WTC11 (cell line): ENCODE data around the gene LPCAT3. TPM values are rescaled to one million over a fixed set of nuclear protein-coding genes. Genes with fewer than 3 reads are reported as not detected.

Experiments used
- ATAC-seq: fragments of 200-7000 bp; cut with Tn5 transposase; 2 replicates; pipeline ENCODE4 v1.10.0; 2021; ENCODE audit warnings: mild to moderate bottlenecking, moderate library complexity
- CTCF ChIA-PET: fragments of 300-600 bp; sonication (Branson Sonifier 250); formaldehyde crosslinking; loops from one replicate; lab custom pipeline; 2021; ENCODE audit warnings: antibody characterized with exemption; lab: Charles Lee
- POLR2A ChIA-PET: fragments of 350-600 bp; sonication (Branson Sonifier 250); formaldehyde crosslinking; loops from one replicate; lab custom pipeline; 2021; ENCODE audit warnings: antibody characterized with exemption; lab: Charles Lee
- DNase-seq: peaks from one replicate; pipeline ENCODE4 v3.0.0; 2021; ENCODE audit warnings: low spot score
- H3K27ac Mint-ChIP-seq: 2 replicates; pipeline ENCODE4 v1.8.0; 2021; ENCODE audit warnings: mixed read lengths
- H3K27me3 Mint-ChIP-seq: 2 replicates; pipeline ENCODE4 v1.8.0; 2021; ENCODE audit warnings: low read depth, mild to moderate bottlenecking, moderate library complexity, mixed read lengths
- H3K36me3 Mint-ChIP-seq: 2 replicates; pipeline ENCODE4 v1.8.0; 2021; ENCODE audit warnings: mixed read lengths
- H3K4me1 Mint-ChIP-seq: 2 replicates; pipeline ENCODE4 v1.8.0; 2022; ENCODE audit warnings: mixed read lengths
- H3K4me3 Mint-ChIP-seq: 2 replicates; pipeline ENCODE4 v1.8.0; 2021; ENCODE audit warnings: mild to moderate bottlenecking, moderate library complexity, mixed read lengths
- H3K9me3 Mint-ChIP-seq: 2 replicates; pipeline ENCODE4 v1.8.0; 2021; ENCODE audit warnings: mixed read lengths
- CREB1 ChIP-seq: sonication (generic); formaldehyde crosslinking; IDR thresholded peaks from 2 replicates; pipeline ENCODE4 v1.8.0; 2023; ENCODE audit warnings: mild to moderate bottlenecking, missing genetic modification reagents
- FOXP1 ChIP-seq: sonication (generic); formaldehyde crosslinking; IDR thresholded peaks from 2 replicates; pipeline ENCODE4 v1.8.0; 2022; ENCODE audit warnings: missing genetic modification reagents, mild to moderate bottlenecking, moderate library complexity, borderline replicate concordance
- GRHL2 ChIP-seq: fragments of 250-450 bp; sonication (Bioruptor Pico); IDR thresholded peaks from 2 replicates; pipeline ENCODE4 v1.8.0; 2022; ENCODE audit warnings: mild to moderate bottlenecking, moderate library complexity; ENCODE audit not compliant: insufficient replicate concordance, severe bottlenecking
- IRF2 ChIP-seq: sonication (generic); formaldehyde crosslinking; IDR thresholded peaks from 2 replicates; pipeline ENCODE4 v1.8.0; 2022; ENCODE audit warnings: low read depth, missing genetic modification reagents, borderline replicate concordance
- NR2C2 ChIP-seq: sonication (generic); formaldehyde crosslinking; IDR thresholded peaks from 2 replicates; pipeline ENCODE4 v1.8.0; 2022; ENCODE audit warnings: mild to moderate bottlenecking, missing genetic modification reagents
- NR3C1 ChIP-seq: sonication (generic); formaldehyde crosslinking; conservative IDR thresholded peaks from 2 replicates; pipeline ENCODE4 v1.8.1; 2023; ENCODE audit warnings: low read depth, mild to moderate bottlenecking, missing genetic modification reagents
- SMAD3 ChIP-seq: sonication (generic); formaldehyde crosslinking; IDR thresholded peaks from 2 replicates; pipeline ENCODE4 v1.8.0; 2022; ENCODE audit warnings: missing genetic modification reagents, mild to moderate bottlenecking, borderline replicate concordance
- SMAD4 ChIP-seq: sonication (generic); formaldehyde crosslinking; IDR thresholded peaks from 2 replicates; pipeline ENCODE4 v1.8.0; 2022; ENCODE audit warnings: mild to moderate bottlenecking, missing genetic modification reagents
- SP1 ChIP-seq: sonication (generic); formaldehyde crosslinking; conservative IDR thresholded peaks from 2 replicates; pipeline ENCODE4 v1.8.1; 2022; ENCODE audit warnings: missing genetic modification reagents
- TCF7 ChIP-seq: sonication (generic); formaldehyde crosslinking; IDR thresholded peaks from 2 replicates; pipeline ENCODE4 v1.8.0; 2022; ENCODE audit warnings: mild to moderate bottlenecking, low read depth, missing genetic modification reagents, moderate library complexity
- ZNF138 ChIP-seq: sonication (generic); formaldehyde crosslinking; conservative IDR thresholded peaks from 2 replicates; pipeline ENCODE4 v1.8.1; 2022; ENCODE audit warnings: mild to moderate bottlenecking, moderate library complexity, missing genetic modification reagents
- ZNF232 ChIP-seq: sonication (generic); formaldehyde crosslinking; IDR thresholded peaks from 2 replicates; pipeline ENCODE4 v1.8.0; 2022; ENCODE audit warnings: mild to moderate bottlenecking, missing genetic modification reagents
- ZNF416 ChIP-seq: fragments of 250-450 bp; sonication (Bioruptor Pico); IDR thresholded peaks from 2 replicates; pipeline ENCODE4 v1.9.0; 2021; ENCODE audit warnings: mild to moderate bottlenecking, inconsistent platforms
- total RNA-seq: library from RNA; stranded (reverse); gene quantifications from 3 replicates; pipeline ENCODE4 v1.2.3, GENCODE V29; 2021
- TF ChIP-seq, protein P1 (sequence below): sonication (generic); formaldehyde crosslinking; IDR thresholded peaks from 2 replicates; pipeline ENCODE4 v1.8.0; 2023; ENCODE audit warnings: missing genetic modification reagents, mild to moderate bottlenecking, borderline replicate concordance
- TF ChIP-seq, protein P2 (sequence below): sonication (generic); formaldehyde crosslinking; IDR thresholded peaks from 2 replicates; pipeline ENCODE4 v1.8.1; 2023; ENCODE audit warnings: mild to moderate bottlenecking, missing genetic modification reagents, moderate library complexity
- TF ChIP-seq, protein P3 (sequence below): sonication (generic); formaldehyde crosslinking; IDR thresholded peaks from 2 replicates; pipeline ENCODE4 v1.8.1; 2022; ENCODE audit warnings: mild to moderate bottlenecking, moderate library complexity, missing genetic modification reagents
- TF ChIP-seq, protein P4 (sequence below): sonication (generic); formaldehyde crosslinking; IDR thresholded peaks from 2 replicates; pipeline ENCODE4 v1.8.0; 2022; ENCODE audit warnings: mild to moderate bottlenecking, missing genetic modification reagents
- TF ChIP-seq, protein P5 (sequence below): sonication (generic); formaldehyde crosslinking; conservative IDR thresholded peaks from 2 replicates; pipeline ENCODE4 v1.8.1; 2022; ENCODE audit warnings: mild to moderate bottlenecking, missing genetic modification reagents
- TF ChIP-seq, protein P6 (sequence below): sonication (generic); formaldehyde crosslinking; IDR thresholded peaks from 2 replicates; pipeline ENCODE4 v1.8.0; 2023; ENCODE audit warnings: mild to moderate bottlenecking, missing genetic modification reagents
- TF ChIP-seq, protein P7 (sequence below): sonication (generic); formaldehyde crosslinking; conservative IDR thresholded peaks from 2 replicates; pipeline ENCODE4 v1.8.1; 2023; ENCODE audit warnings: mild to moderate bottlenecking, low read depth, missing genetic modification reagents, moderate library complexity

LPCAT3 gene
- total RNA-seq, 1 experiment from 2014 or later, result 40.0 TPM

DNA sequence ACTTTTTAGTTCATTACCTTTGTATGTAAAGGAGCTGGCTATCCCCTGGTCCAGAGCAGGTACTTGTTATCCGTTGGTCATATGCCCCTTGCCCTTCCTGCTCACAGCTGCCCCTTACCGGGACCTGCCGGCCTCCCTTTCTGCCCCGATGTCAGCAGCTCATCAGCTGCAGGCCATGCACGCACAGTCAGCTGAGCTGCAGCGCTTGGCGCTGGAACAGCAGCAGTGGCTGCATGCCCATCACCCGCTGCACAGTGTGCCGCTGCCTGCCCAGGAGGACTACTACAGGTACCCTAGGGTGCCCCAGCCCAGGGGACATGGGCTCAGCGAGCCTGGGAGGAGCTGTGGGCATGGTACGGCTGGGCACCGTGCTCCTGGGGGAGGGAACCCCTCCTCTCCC, 77.0 kb downstream of the LPCAT3 start (continued):
- TF ChIP-seq, protein P1, sequence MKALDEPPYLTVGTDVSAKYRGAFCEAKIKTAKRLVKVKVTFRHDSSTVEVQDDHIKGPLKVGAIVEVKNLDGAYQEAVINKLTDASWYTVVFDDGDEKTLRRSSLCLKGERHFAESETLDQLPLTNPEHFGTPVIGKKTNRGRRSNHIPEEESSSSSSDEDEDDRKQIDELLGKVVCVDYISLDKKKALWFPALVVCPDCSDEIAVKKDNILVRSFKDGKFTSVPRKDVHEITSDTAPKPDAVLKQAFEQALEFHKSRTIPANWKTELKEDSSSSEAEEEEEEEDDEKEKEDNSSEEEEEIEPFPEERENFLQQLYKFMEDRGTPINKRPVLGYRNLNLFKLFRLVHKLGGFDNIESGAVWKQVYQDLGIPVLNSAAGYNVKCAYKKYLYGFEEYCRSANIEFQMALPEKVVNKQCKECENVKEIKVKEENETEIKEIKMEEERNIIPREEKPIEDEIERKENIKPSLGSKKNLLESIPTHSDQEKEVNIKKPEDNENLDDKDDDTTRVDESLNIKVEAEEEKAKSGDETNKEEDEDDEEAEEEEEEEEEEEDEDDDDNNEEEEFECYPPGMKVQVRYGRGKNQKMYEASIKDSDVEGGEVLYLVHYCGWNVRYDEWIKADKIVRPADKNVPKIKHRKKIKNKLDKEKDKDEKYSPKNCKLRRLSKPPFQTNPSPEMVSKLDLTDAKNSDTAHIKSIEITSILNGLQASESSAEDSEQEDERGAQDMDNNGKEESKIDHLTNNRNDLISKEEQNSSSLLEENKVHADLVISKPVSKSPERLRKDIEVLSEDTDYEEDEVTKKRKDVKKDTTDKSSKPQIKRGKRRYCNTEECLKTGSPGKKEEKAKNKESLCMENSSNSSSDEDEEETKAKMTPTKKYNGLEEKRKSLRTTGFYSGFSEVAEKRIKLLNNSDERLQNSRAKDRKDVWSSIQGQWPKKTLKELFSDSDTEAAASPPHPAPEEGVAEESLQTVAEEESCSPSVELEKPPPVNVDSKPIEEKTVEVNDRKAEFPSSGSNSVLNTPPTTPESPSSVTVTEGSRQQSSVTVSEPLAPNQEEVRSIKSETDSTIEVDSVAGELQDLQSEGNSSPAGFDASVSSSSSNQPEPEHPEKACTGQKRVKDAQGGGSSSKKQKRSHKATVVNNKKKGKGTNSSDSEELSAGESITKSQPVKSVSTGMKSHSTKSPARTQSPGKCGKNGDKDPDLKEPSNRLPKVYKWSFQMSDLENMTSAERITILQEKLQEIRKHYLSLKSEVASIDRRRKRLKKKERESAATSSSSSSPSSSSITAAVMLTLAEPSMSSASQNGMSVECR, result no peak
- TF ChIP-seq, protein P2, sequence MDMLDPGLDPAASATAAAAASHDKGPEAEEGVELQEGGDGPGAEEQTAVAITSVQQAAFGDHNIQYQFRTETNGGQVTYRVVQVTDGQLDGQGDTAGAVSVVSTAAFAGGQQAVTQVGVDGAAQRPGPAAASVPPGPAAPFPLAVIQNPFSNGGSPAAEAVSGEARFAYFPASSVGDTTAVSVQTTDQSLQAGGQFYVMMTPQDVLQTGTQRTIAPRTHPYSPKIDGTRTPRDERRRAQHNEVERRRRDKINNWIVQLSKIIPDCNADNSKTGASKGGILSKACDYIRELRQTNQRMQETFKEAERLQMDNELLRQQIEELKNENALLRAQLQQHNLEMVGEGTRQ (CRISPR knock-in tag), result no peak
- TF ChIP-seq ZNF416 (CRISPR knock-in tag) (0 out of 2 replicates have a peak, but pooled peaks have one; percentile 47), SP1 (no peak), ZNF232 (CRISPR knock-in tag) (no peak), ZNF138 (no peak), SMAD3 (CRISPR knock-in tag) (no peak)
- TF ChIP-seq, all 79 proteins: peak for 5

DNA sequence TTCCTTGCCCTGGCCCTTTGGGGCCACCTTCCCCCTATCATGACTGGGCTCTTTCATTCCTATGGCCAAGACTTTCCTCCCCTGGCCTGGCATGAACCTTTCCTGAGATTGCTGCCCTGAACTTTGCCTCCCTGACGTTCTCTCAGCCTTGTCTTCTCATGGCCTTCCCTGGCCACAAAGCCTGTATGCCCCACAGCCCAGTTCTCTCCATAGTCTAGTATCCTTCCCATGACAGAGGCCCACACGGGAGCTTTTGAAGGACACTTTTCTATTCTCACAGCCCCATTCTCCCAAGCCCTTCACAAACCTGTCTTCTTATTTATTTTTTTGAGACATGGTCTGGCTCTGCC, 79.1 kb downstream of the LPCAT3 start:
- Mint-ChIP-seq H3K27ac (peak overlapping the region; percentile 97), H3K4me1 (peaks cover 34% of the 10 kb centered on the region), H3K27me3 (no peaks in the 10 kb centered on the region), H3K36me3 (peaks cover 30% of the 10 kb centered on the region), H3K4me3 (peak overlapping the region; percentile 69), H3K9me3 (no peaks in the 10 kb centered on the region)
- ChIA-PET CTCF (interaction anchor here (1.1 to 6.9 kb wide), 5 partner anchors 13 to 79 kb away, joined by 3 to 93 read pairs (median 31); partner anchors contain the start of genes ATN1, LPCAT3 and SPSB2), POLR2A (interaction anchor here (0.7 to 4.3 kb wide), 4 partner anchors 13 to 77 kb away, joined by 3 to 44 read pairs (median 4); partner anchors contain the start of gene SPSB2)
- DNase-seq (no peak), ATAC-seq (no peak)
- TF ChIP-seq CREB1 (CRISPR knock-in tag), result no peak
- no peak for TF ChIP-seq GRHL2 (CRISPR knock-in tag)
- TF ChIP-seq SMAD4, result no peak
- TF ChIP-seq NR2C2 (CRISPR knock-in tag), result no peak
- no peak for TF ChIP-seq IRF2
- TF ChIP-seq, protein P3, sequence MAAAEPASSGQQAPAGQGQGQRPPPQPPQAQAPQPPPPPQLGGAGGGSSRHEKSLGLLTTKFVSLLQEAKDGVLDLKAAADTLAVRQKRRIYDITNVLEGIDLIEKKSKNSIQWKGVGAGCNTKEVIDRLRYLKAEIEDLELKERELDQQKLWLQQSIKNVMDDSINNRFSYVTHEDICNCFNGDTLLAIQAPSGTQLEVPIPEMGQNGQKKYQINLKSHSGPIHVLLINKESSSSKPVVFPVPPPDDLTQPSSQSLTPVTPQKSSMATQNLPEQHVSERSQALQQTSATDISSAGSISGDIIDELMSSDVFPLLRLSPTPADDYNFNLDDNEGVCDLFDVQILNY (CRISPR knock-in tag), result no peak
- TF ChIP-seq, protein P4, sequence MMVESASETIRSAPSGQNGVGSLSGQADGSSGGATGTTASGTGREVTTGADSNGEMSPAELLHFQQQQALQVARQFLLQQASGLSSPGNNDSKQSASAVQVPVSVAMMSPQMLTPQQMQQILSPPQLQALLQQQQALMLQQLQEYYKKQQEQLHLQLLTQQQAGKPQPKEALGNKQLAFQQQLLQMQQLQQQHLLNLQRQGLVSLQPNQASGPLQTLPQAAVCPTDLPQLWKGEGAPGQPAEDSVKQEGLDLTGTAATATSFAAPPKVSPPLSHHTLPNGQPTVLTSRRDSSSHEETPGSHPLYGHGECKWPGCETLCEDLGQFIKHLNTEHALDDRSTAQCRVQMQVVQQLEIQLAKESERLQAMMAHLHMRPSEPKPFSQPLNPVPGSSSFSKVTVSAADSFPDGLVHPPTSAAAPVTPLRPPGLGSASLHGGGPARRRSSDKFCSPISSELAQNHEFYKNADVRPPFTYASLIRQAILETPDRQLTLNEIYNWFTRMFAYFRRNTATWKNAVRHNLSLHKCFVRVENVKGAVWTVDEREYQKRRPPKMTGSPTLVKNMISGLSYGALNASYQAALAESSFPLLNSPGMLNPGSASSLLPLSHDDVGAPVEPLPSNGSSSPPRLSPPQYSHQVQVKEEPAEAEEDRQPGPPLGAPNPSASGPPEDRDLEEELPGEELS (CRISPR knock-in tag), result no peak
- no peak for TF ChIP-seq SMAD3 (CRISPR knock-in tag)
- TF ChIP-seq, protein P5, sequence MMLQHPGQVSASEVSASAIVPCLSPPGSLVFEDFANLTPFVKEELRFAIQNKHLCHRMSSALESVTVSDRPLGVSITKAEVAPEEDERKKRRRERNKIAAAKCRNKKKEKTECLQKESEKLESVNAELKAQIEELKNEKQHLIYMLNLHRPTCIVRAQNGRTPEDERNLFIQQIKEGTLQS, result no peak
- TF ChIP-seq NR3C1 (CRISPR knock-in tag), result no peak
- TF ChIP-seq, protein P6, sequence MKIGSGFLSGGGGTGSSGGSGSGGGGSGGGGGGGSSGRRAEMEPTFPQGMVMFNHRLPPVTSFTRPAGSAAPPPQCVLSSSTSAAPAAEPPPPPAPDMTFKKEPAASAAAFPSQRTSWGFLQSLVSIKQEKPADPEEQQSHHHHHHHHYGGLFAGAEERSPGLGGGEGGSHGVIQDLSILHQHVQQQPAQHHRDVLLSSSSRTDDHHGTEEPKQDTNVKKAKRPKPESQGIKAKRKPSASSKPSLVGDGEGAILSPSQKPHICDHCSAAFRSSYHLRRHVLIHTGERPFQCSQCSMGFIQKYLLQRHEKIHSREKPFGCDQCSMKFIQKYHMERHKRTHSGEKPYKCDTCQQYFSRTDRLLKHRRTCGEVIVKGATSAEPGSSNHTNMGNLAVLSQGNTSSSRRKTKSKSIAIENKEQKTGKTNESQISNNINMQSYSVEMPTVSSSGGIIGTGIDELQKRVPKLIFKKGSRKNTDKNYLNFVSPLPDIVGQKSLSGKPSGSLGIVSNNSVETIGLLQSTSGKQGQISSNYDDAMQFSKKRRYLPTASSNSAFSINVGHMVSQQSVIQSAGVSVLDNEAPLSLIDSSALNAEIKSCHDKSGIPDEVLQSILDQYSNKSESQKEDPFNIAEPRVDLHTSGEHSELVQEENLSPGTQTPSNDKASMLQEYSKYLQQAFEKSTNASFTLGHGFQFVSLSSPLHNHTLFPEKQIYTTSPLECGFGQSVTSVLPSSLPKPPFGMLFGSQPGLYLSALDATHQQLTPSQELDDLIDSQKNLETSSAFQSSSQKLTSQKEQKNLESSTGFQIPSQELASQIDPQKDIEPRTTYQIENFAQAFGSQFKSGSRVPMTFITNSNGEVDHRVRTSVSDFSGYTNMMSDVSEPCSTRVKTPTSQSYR (CRISPR knock-in tag), result no peak
- TF ChIP-seq TCF7 (CRISPR knock-in tag), result no peak
- 0 out of 2 replicates have a peak, but pooled peaks have one; percentile 15 for TF ChIP-seq FOXP1 (CRISPR knock-in tag)
- TF ChIP-seq ZNF416 (CRISPR knock-in tag), result 0 out of 2 replicates have a peak, but pooled peaks have one; percentile 8
- TF ChIP-seq, protein P7, sequence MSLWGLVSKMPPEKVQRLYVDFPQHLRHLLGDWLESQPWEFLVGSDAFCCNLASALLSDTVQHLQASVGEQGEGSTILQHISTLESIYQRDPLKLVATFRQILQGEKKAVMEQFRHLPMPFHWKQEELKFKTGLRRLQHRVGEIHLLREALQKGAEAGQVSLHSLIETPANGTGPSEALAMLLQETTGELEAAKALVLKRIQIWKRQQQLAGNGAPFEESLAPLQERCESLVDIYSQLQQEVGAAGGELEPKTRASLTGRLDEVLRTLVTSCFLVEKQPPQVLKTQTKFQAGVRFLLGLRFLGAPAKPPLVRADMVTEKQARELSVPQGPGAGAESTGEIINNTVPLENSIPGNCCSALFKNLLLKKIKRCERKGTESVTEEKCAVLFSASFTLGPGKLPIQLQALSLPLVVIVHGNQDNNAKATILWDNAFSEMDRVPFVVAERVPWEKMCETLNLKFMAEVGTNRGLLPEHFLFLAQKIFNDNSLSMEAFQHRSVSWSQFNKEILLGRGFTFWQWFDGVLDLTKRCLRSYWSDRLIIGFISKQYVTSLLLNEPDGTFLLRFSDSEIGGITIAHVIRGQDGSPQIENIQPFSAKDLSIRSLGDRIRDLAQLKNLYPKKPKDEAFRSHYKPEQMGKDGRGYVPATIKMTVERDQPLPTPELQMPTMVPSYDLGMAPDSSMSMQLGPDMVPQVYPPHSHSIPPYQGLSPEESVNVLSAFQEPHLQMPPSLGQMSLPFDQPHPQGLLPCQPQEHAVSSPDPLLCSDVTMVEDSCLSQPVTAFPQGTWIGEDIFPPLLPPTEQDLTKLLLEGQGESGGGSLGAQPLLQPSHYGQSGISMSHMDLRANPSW, result no peak
